Suppressor macrophage treated with lipopolysaccharide for 1 hour (primary cell): ENCODE results near the gene DCLRE1C.
A peak's percentile ranks its signal among the peaks of the same experiment; 100 is the strongest.
"Not testable (repeated sequence)": the region's sequence is repeated elsewhere in the genome, so short reads cannot be mapped to it uniquely, and the experiment has no call there.

ENCODE experiments used
- DNase-seq, 3 donors: peaks; one replicate each; pipeline ENCODE4 v3.0.0-alpha.2; 2020 to 2022

Gene DCLRE1C

GRCh38 chr10:14954001-14954770 lies at the start of gene DCLRE1C:
DCLRE1C (minus strand) TSS chr10:14954096; CDS start chr10:14954010, 86 bp downstream.
- DNase-seq = peak; percentile 93 to 95 (median 94)

GRCh38 chr10:14995964-14996565 lies 42.2 kb upstream of the DCLRE1C start:
- DNase-seq = no peak

- DNase-seq = not testable (repeated sequence)
These were observed 39.9 kb upstream of the DCLRE1C start for GRCh38 chr10:14993500-14994455.

- DNase-seq = not testable (repeated sequence)
These were observed 38.4 kb upstream of the DCLRE1C start for GRCh38 chr10:14992336-14992735.

- peak; percentile 26 to 74 (median 54) for DNase-seq
These were observed 37.3 kb upstream of the DCLRE1C start for GRCh38 chr10:14991035-14991749.

- DNase-seq = not testable (repeated sequence)
These were observed 35.7 kb upstream of the DCLRE1C start for GRCh38 chr10:14989552-14989951.

GRCh38 chr10:14982744-14983143 lies 28.8 kb upstream of the DCLRE1C start:
- DNase-seq = no peak

- DNase-seq = no peak
These were observed 21.9 kb upstream of the DCLRE1C start for GRCh38 chr10:14975672-14976273.

GRCh38 chr10:14974153-14974998 lies 20.5 kb upstream of the DCLRE1C start:
- not testable (repeated sequence) for DNase-seq

GRCh38 chr10:14971867-14972448 lies 18.1 kb upstream of the DCLRE1C start:
- peak; percentile 32 to 63 (median 45) for DNase-seq

GRCh38 chr10:14967897-14968296 lies 14.0 kb upstream of the DCLRE1C start:
- no peak for DNase-seq

GRCh38 chr10:14959221-14960057 lies 5.5 kb upstream of the DCLRE1C start, which contains the start of gene MEIG1:
MEIG1 (plus strand) TSS chr10:14959388; CDS start chr10:14966469, 7,081 bp downstream.
- peak; percentile 88 to 94 (median 91) for DNase-seq

GRCh38 chr10:14958872-14959220 lies 5.0 kb upstream of the DCLRE1C start:
- DNase-seq = no peak

GRCh38 chr10:14954934-14955333 lies 1.0 kb upstream of the DCLRE1C start:
- DNase-seq = no peak

GRCh38 chr10:14953424-14954000 lies 384 bp downstream of the DCLRE1C start:
- DNase-seq = peak; percentile 55 to 75 (median 63)

- peak in 1 of 3 donors; percentile 2 for DNase-seq
These were observed 959 bp downstream of the DCLRE1C start for GRCh38 chr10:14952851-14953423.

- DNase-seq = no peak
These were observed 4.6 kb downstream of the DCLRE1C start for GRCh38 chr10:14949291-14949690.

- no peak for DNase-seq
These were observed 6.6 kb downstream of the DCLRE1C start for GRCh38 chr10:14947268-14947667.

- peak; percentile 4 to 52 (median 40) for DNase-seq
These were observed 8.8 kb downstream of the DCLRE1C start for GRCh38 chr10:14945108-14945507.
